ENCODE data around the gene RBBP8NL. TPM values are rescaled to one million over a fixed set of nuclear protein-coding genes. Genes with fewer than 3 reads are reported as not detected.
"Not testable (repeated sequence)": the region's sequence is repeated elsewhere in the genome, so short reads cannot be mapped to it uniquely, and the experiment has no call there.

Gene RBBP8NL
- polyA plus RNA-seq, 1 donor, result not detected

GRCh38 chr20:62441987-62442539 is 14.7 kb upstream of the RBBP8NL start:
- no peak for DNase-seq

- no peak for DNase-seq
Observed at GRCh38 chr20:62439218-62439617, 11.9 kb upstream of the RBBP8NL start.

GRCh38 chr20:62437927-62438326 is 10.6 kb upstream of the RBBP8NL start:
- DNase-seq, result peak; percentile 29

GRCh38 chr20:62437496-62437895 is 10.2 kb upstream of the RBBP8NL start:
- no peak for DNase-seq

GRCh38 chr20:62436692-62437091 is 9.4 kb upstream of the RBBP8NL start:
- no peak for DNase-seq

- DNase-seq, result no peak
Observed at GRCh38 chr20:62433658-62434497, 6.5 kb upstream of the RBBP8NL start.

GRCh38 chr20:62430866-62431447 is 3.6 kb upstream of the RBBP8NL start:
- DNase-seq, result no peak

- no peak for DNase-seq
Observed at GRCh38 chr20:62430311-62430853, 3.0 kb upstream of the RBBP8NL start.

GRCh38 chr20:62429455-62430310 is 2.3 kb upstream of the RBBP8NL start:
- no peak for DNase-seq

GRCh38 chr20:62428396-62429295 is 1.3 kb upstream of the RBBP8NL start:
- DNase-seq, result no peak

- no peak for DNase-seq
Observed at GRCh38 chr20:62428002-62428372, 648 bp upstream of the RBBP8NL start.

GRCh38 chr20:62426699-62427131 is 624 bp downstream of the RBBP8NL start:
- no peak for DNase-seq

- DNase-seq, result not testable (repeated sequence)
Observed at GRCh38 chr20:62426059-62426348, 1.3 kb downstream of the RBBP8NL start.

GRCh38 chr20:62425281-62426058 is 1.9 kb downstream of the RBBP8NL start:
- DNase-seq, result no peak

- DNase-seq, result no peak
Observed at GRCh38 chr20:62424249-62425107, 2.9 kb downstream of the RBBP8NL start.

GRCh38 chr20:62423326-62423706 is 4.0 kb downstream of the RBBP8NL start:
- DNase-seq, result no peak

- DNase-seq, result no peak
Observed at GRCh38 chr20:62422636-62423325, 4.6 kb downstream of the RBBP8NL start.

GRCh38 chr20:62421716-62421990 is 5.7 kb downstream of the RBBP8NL start:
- no peak for DNase-seq
